ENCODE data around the gene EFCAB14. TPM values are rescaled to one million over a fixed set of nuclear protein-coding genes. Genes with fewer than 3 reads are reported as not detected.
"Not testable (repeated sequence)": the region's sequence is repeated elsewhere in the genome, so short reads cannot be mapped to it uniquely, and the experiment has no call there.

EFCAB14 gene
- total RNA-seq, 1 experiment from 2014 or later, result 86.8 TPM

DNA sequence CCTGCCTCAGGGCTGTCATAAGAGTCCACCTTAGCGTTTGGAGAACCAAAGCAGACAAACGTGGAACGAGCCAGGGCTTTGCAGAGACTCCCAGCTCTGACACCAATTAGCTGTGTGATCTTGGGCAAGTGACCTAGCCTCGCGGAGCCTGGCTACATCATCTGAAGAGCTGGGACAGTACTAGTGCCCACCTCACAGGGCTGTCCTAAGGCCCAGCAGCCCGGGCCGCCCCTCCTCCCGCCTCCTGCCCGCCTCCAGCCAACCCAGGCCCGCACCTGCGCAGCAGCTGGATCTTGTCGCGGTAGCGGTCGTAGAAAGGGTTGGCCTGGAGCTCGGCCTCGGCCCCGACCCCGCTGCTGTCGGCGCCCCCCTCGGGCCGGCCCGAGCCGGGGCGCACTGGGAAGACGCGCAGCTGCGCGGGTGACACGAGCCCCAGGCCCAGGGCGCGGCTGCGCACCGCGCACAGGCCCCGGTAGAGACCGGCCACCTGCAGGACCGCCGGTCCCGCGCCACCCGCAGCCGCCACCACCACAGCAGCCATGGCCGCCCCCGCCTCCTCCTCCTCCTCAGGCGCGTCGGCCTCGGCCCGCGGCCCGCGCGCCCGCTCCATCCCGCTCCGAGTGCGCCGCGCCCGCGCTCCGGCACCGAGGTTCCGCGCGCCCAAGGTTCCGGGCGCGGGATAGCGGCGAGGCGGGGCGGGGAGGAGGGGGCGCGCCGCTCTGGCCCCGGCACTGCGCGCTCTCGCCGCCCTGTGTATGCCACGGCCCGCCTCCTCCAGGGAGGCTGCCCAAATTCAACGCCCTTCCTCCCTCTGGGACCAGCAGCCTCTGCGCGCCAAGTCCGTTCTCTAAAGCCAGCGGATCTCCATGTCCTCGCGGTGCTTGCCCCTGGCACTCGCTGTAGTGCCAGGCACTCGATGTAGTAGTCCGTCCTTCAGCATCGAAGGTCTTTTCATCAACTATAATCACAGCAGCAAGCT is 50.8 kb downstream of the EFCAB14 start, which contains the start of gene ATPAF1:
Gene ATPAF1 (minus strand): TSS at position 583 of the 979 bp plus-strand sequence. CDS start 42 bp downstream, at position 541.
- in situ Hi-C loops (cut with HindIII; ENCODE audit: low pct_unique_long_range_greater_than_20kb, low sequenced_read_pairs) (no loop called here), intact Hi-C loops (cut with micrococcal nuclease; ENCODE audit: unreplicated experiment) (no loop called here)
- no TSS peak for BruUV-seq (replicated peaks)
- peak within 1 kb of the TSS; percentile 65 to 94 for H3K4me3 ChIP-seq (ENCODE audit: low read depth in 2 of 2, low read length in 2 of 2)
- H3K36me3 ChIP-seq (ENCODE audit: control insufficient read depth, insufficient read depth, low read length), result 0 out of 2 replicates have a peak, but pooled peaks cover 5% of the 10 kb centered on the region
- peak within 1 kb of the TSS; percentile 88 for H3K27ac ChIP-seq (ENCODE audit: low read length)
- H3K4me1 ChIP-seq (ENCODE audit: control insufficient read depth, insufficient read depth, low read length), result peaks cover 11% of the 10 kb centered on the region; the same call in 1 of the 2 replicates
- no peaks in the 10 kb centered on the region for H3K27me3 ChIP-seq (ENCODE audit: control insufficient read depth, insufficient read depth, low read length)
- peak; percentile 33 for DNase-seq (ENCODE audit: low read depth, low spot score)
- no peaks in the 10 kb centered on the region for H3K9me3 ChIP-seq (ENCODE audit: control insufficient read depth, insufficient read depth, low read depth, low read length)
- ChIA-PET POLR2A (interaction anchor here (0.6 kb wide), 1 partner anchor 21 kb away, joined by 4 read pairs; no protein-coding TSS in a partner anchor), CTCF (interaction anchor here (0.6 to 0.7 kb wide), 2 partner anchors 57 to 261 kb away, joined by 5 to 10 read pairs; no protein-coding TSS in a partner anchor)
- peak; percentile 47; the same call in 1 of the 2 replicates for TF ChIP-seq SIN3A (IDR thresholded peaks at IDR 0.05; ENCODE audit: borderline replicate concordance, insufficient read depth, low read depth, low read length)
- no peak for TF ChIP-seq TCF7L2 (IDR thresholded peaks at IDR 0.05; ENCODE audit: low read depth, low read length)
- TF ChIP-seq CTCF (IDR thresholded peaks at IDR 0.05), result no peak
- peak; percentile 67 for TF ChIP-seq POLR2AphosphoS5 (IDR thresholded peaks at IDR 0.05; ENCODE audit: low read depth, low read length)
- TF ChIP-seq REST (IDR thresholded peaks at IDR 0.05; ENCODE audit: insufficient read depth in 1 of 2, low read depth in 2 of 2, low read length in 1 of 2), result no peak
- peak; percentile 91 for ATAC-seq

GRCh38 chr1:46665983-46666382 is 52.9 kb downstream of the EFCAB14 start:
- no peak for ATAC-seq
- in situ Hi-C loops (cut with HindIII; ENCODE audit: low pct_unique_long_range_greater_than_20kb, low sequenced_read_pairs), result no loop called here
- H3K4me1 ChIP-seq (ENCODE audit: control insufficient read depth, insufficient read depth, low read length), result peaks cover 11% of the 10 kb centered on the region; the same call in 1 of the 2 replicates
- H3K9me3 ChIP-seq (ENCODE audit: control insufficient read depth, insufficient read depth, low read depth, low read length), result no peaks in the 10 kb centered on the region
- H3K36me3 ChIP-seq (ENCODE audit: control insufficient read depth, insufficient read depth, low read length), result 0 out of 2 replicates have a peak, but pooled peaks cover 5% of the 10 kb centered on the region
- ChIA-PET POLR2A (no interaction called here), CTCF (no interaction called here)
- no peak overlapping the region for H3K4me3 ChIP-seq (ENCODE audit: low read depth in 2 of 2, low read length in 2 of 2)
- BruUV-seq (replicated peaks), result no TSS peak
- TF ChIP-seq SIN3A (IDR thresholded peaks at IDR 0.05; ENCODE audit: borderline replicate concordance, insufficient read depth, low read depth, low read length), result no peak
- no peak for TF ChIP-seq REST (IDR thresholded peaks at IDR 0.05; ENCODE audit: insufficient read depth in 1 of 2, low read depth in 2 of 2, low read length in 1 of 2)
- TF ChIP-seq CTCF (IDR thresholded peaks at IDR 0.05), result no peak
- TF ChIP-seq TCF7L2 (IDR thresholded peaks at IDR 0.05; ENCODE audit: low read depth, low read length), result no peak
- no peak for TF ChIP-seq POLR2AphosphoS5 (IDR thresholded peaks at IDR 0.05; ENCODE audit: low read depth, low read length)
- no peak for DNase-seq (ENCODE audit: low read depth, low spot score)
- intact Hi-C loops (cut with micrococcal nuclease; ENCODE audit: unreplicated experiment), result no loop called here
- no peaks in the 10 kb centered on the region for H3K27me3 ChIP-seq (ENCODE audit: control insufficient read depth, insufficient read depth, low read length)
- no peak overlapping the region for H3K27ac ChIP-seq (ENCODE audit: low read length)

GRCh38 chr1:46662919-46663318 is 56.0 kb downstream of the EFCAB14 start:
- H3K27me3 ChIP-seq (ENCODE audit: control insufficient read depth, insufficient read depth, low read length); H3K4me3 ChIP-seq (ENCODE audit: low read depth in 2 of 2, low read length in 2 of 2); in situ Hi-C loops (cut with HindIII; ENCODE audit: low pct_unique_long_range_greater_than_20kb, low sequenced_read_pairs); POLR2A ChIA-PET; BruUV-seq (replicated peaks); H3K4me1 ChIP-seq (ENCODE audit: control insufficient read depth, insufficient read depth, low read length); ATAC-seq; H3K27ac ChIP-seq (ENCODE audit: low read length); DNase-seq (ENCODE audit: low read depth, low spot score); H3K9me3 ChIP-seq (ENCODE audit: control insufficient read depth, insufficient read depth, low read depth, low read length); CTCF ChIA-PET; intact Hi-C loops (cut with micrococcal nuclease; ENCODE audit: unreplicated experiment); H3K36me3 ChIP-seq (ENCODE audit: control insufficient read depth, insufficient read depth, low read length): not testable (repeated sequence)

Data from Panc1 (cell line).